Esophagus squamous epithelium (tissue), 4 donors: ENCODE measurements around the gene DLGAP4.

Source experiments
- CTCF ChIP-seq, 6 experiments: fragments of 450-650 bp in 4 of 6; fragments of 200-600 bp in 2 of 6; sonication (generic) in 2 of 6; IDR thresholded peaks; one replicate each; pipeline ENCODE4 v1.5.1; 2016 to 2019; ENCODE audit warnings: antibody characterized with exemption in 6 of 6, mild to moderate bottlenecking in 4 of 6, moderate library complexity in 4 of 6
- POLR2A ChIP-seq, 4 donors: fragments of 450-650 bp; IDR thresholded peaks; one replicate each; pipeline ENCODE4 v1.6.1; 2017; ENCODE audit warnings: antibody characterized with exemption in 4 of 4, mild to moderate bottlenecking in 4 of 4, moderate library complexity in 3 of 4

- TF ChIP-seq POLR2A (IDR thresholded peaks at IDR 0.05) (peak in 1 of 4 donors; percentile 61), CTCF (IDR thresholded peaks at IDR 0.05) (no peak)
Measured at GRCh38 chr20:36573103-36573797, 267.1 kb downstream of the DLGAP4 start, which contains the start of gene TGIF2.
